DMS53 (cell line): ENCODE data around the gene METTL26.
A peak's percentile ranks its signal among the peaks of the same experiment; 100 is the strongest.
"Not testable (repeated sequence)": the region's sequence is repeated elsewhere in the genome, so short reads cannot be mapped to it uniquely, and the experiment has no call there.

ENCODE experiments used
- DNase-seq: peaks from one replicate; lab custom pipeline; 2025; lab: John Stamatoyannopoulos, UW

METTL26 gene

GRCh38 chr16:624526-625070 lies 11.5 kb downstream of the METTL26 start:
- no peak for DNase-seq

- DNase-seq, result no peak
Measured at GRCh38 chr16:622920-623280, 13.2 kb downstream of the METTL26 start.

- no peak for DNase-seq
Measured at GRCh38 chr16:621526-622105, 14.5 kb downstream of the METTL26 start.

- DNase-seq, result peak; percentile 28
Measured at GRCh38 chr16:620700-621525, 15.2 kb downstream of the METTL26 start.

- no peak for DNase-seq
Measured at GRCh38 chr16:619476-620100, 16.5 kb downstream of the METTL26 start.

- DNase-seq, result peak; percentile 45
Measured at GRCh38 chr16:617855-618254, 18.2 kb downstream of the METTL26 start.

GRCh38 chr16:616733-617586 lies 19.1 kb downstream of the METTL26 start:
- DNase-seq, result peak; percentile 89

GRCh38 chr16:615122-615521 lies 21.0 kb downstream of the METTL26 start:
- no peak for DNase-seq

GRCh38 chr16:610513-611381 lies 25.4 kb downstream of the METTL26 start:
- peak; percentile 60 for DNase-seq

GRCh38 chr16:609984-610383 lies 26.1 kb downstream of the METTL26 start:
- DNase-seq, result no peak

GRCh38 chr16:609316-609715 lies 26.8 kb downstream of the METTL26 start:
- DNase-seq, result no peak

GRCh38 chr16:608019-608418 lies 28.1 kb downstream of the METTL26 start:
- DNase-seq, result no peak

- no peak for DNase-seq
Measured at GRCh38 chr16:606656-607307, 29.3 kb downstream of the METTL26 start.

GRCh38 chr16:603933-604332 lies 32.2 kb downstream of the METTL26 start:
- no peak for DNase-seq

GRCh38 chr16:600781-601180 lies 35.3 kb downstream of the METTL26 start:
- DNase-seq, result no peak

- no peak for DNase-seq
Measured at GRCh38 chr16:598823-599739, 37.0 kb downstream of the METTL26 start.

GRCh38 chr16:597655-598054 lies 38.5 kb downstream of the METTL26 start:
- DNase-seq, result not testable (repeated sequence)

GRCh38 chr16:596736-597060 lies 39.4 kb downstream of the METTL26 start:
- DNase-seq, result no peak

GRCh38 chr16:595942-596735 lies 40.0 kb downstream of the METTL26 start:
- peak; percentile 73 for DNase-seq
